Caki2 (cell line): Measurements from ENCODE around the gene LGALS7. TPM values are rescaled to one million over a fixed set of nuclear protein-coding genes. Genes with fewer than 3 reads are reported as not detected.

Source experiments
- DNase-seq: peaks from one replicate; pipeline ENCODE4 v3.0.0-alpha.2; 2015; ENCODE audit warnings: low read depth
- in situ Hi-C: cut with HindIII; loops from 2 replicates; pipeline ENCODE4 v1.10.0; 2016; ENCODE audit warnings: low sequenced_read_pairs, low pct_unique_long_range_greater_than_20kb, mixed read lengths
- total RNA-seq: library from RNA; depleted of rRNA; stranded (reverse); fragments of >200 nt; shearing (Covaris generic); gene quantifications from 2 replicates; pipeline ENCODE4 v1.2.3, GENCODE V29; 2014; ENCODE audit warnings: low replicate concordance

The LGALS7 gene
- total RNA-seq, 1 experiment from 2014 or later = not detected

DNA sequence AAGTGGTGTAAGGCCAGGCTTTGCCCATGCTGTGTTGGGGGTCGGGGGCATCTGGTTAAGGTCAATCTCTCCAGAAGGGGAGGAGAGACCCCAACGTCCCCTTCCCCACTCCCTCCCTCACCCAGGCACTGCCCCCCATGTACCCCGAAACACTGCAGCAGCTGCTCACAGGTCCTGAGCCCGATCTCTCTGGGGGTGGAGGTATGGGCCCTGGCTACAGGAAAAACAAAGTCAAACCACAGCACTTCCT lies 39.2 kb downstream of the LGALS7 start:
- in situ Hi-C loops = no loop called here
- no peak for DNase-seq

DNA sequence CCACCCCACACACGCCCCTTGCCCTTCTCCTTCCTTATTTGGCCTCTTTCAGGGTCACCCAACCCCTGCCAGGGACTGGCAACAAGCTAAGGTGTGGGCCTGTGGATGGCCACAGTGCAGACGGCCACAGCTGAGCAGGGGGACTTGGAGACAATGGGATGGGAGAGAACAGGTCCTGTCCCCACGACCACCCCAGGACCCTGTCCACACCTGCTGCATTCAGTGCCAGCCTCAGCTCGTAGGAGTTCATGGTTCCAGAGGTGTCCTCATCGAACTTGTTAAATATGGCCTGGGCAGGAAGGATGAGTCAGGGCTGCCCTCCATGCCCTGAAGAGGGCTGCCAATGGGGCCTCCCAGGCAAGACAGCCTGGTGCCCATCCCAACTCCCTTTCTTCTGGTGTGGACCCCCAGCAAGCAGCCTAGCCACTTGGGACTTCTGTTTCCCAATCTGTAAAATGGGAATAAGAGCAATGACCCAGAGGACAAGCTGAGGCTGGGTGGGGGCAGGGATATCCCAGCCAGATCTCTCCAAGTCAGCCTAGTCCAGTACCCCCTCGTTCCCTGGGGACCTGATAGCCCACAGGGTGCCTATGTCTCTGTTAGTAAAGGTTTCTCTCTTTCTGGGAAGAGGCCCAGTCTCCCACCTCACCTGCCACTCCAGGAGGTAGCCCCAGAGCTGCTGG lies 39.7 kb downstream of the LGALS7 start:
- in situ Hi-C loops = no loop called here
- no peak for DNase-seq

DNA sequence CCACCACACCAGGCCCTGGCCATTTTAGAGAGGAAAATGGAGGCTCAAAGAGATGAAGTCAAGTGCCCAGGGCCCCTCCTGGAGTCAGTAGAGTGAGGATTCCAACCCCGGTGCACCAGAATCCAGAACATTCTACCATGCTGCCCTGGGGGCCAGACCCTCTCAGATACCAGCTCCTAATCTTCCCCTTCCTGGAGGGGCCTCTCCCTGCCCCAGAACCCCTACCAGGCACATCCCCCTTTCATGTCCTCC lies 40.1 kb downstream of the LGALS7 start:
- DNase-seq = no peak
- in situ Hi-C loops = no loop called here

DNA sequence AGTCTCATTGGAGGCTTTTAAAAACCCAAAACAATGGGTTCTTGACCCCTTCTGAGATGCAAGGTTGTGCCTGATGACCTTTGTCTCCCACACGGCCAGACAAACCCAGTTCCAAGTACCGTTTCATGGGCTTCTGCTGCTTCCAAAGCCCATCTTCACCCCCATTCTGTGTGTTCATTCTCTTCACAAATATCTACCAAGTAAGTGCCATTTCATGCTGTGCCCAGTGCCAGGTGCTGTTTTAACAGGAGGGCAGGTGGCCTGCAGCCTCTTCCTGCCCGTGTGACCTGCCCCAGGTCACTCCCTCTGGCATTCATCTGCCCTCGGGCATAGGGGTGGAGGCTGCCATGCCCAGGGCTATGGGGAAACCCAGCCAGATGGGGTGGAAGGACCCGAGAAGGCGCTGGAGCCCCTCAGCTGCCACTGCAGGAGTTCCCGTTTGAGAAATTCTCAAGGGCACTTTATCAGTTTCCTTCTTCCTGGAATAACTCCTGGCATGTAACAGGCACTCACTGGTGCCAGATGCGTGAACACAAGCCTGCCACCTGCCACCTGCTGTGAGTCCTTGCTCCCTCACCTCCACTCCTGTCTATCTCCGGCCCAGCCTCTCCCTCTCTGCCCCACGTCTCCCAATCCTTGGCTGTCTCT lies 41.5 kb downstream of the LGALS7 start:
- in situ Hi-C loops = no loop called here
- no peak for DNase-seq

DNA sequence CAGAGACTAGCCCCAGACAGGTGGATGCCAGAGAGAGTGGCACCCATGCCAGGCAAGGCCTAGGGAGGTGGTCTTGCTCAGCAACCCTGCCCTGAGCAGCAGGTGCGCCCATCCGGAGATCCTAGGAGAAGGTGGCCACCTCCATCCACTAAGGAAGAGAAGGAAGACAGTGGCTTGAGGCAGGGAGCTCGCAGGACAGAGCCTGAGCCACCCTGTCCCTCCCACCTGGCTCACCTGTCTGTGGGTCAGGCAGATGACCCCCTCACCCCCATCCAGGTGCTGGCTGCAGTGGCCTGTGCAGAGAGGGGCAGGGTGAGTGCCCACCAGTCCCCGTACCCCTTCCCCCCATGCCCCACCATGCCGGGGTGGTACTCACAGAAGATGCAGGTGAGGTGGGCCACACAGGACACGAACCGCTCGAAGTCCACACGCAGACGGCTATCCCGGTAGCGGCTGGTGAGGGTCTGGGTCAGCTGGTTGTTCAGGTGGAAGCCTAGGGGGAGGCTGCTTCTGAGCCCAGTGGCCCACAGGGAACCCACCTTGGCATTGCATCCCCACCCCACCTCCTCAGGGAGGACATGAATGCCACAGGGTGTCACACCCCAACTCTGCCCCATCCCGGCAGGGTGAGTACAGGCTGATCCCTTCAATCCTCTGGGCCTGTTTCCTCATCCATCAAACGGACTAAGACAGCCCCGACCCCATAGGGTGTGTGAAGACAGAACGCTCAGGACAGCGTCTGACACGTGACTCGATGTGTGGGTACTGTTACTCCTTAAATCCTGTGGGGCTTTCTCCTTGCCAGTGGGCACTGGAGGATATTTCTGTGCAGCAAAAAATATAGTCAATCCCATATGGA lies 42.4 kb downstream of the LGALS7 start:
- in situ Hi-C loops = no loop called here

DNA sequence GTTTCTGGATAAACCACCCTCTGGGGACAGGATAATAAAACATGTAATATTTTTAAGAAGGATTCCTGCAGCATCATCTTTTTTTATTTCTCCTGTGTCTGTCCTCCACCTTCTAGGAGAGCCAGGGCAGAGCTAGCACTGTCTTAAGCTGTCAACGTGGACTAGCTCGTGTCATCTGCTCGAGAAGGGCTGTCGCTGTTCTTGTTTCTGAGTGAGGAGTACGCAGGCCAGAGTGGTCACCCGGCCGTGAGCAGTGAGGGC lies 42.9 kb downstream of the LGALS7 start:
- DNase-seq = no peak
- in situ Hi-C loops = no loop called here

More for the DNA sequence above, 42.4 kb downstream of the LGALS7 start:
- DNase-seq = no peak

DNA sequence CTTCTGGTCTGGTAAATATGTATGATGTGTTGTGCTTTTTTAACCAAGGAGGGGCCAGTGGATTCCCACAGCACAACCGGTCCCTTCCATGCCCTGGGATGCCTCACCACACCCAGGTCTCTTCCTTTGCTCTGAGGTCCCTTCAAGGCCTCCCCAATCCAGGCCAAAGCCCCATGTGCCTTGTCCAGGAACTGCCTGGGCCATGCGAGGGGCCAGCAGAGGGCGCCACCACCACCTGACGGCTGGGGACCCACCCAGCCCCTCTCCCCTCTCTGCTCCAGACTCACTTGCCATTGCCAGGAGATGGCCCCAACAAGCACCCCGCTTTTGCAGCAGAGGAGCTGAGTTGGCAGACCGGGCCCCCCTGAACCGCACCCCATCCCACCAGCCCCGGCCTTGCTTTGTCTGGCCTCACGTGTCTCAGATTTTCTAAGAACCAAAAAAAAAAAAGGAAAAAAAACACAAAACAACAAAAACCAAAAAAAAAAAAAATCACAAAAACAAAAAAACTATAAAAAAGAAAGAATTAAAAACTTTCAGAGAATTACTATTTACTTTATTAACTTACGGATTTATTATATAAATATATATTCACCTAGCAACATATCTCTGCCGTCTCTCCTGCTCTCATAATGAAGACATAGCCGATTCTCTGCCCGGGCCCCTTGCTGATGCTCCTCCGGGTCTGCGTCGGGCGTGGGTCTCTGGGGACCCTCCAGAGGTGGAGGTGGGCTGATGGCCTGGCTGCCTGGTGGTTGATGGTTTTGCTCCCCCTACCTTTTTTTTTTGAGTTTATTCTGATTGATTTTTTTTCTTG lies 43.5 kb downstream of the LGALS7 start:
- DNase-seq = peak; percentile 65
- in situ Hi-C loops = no loop called here

DNA sequence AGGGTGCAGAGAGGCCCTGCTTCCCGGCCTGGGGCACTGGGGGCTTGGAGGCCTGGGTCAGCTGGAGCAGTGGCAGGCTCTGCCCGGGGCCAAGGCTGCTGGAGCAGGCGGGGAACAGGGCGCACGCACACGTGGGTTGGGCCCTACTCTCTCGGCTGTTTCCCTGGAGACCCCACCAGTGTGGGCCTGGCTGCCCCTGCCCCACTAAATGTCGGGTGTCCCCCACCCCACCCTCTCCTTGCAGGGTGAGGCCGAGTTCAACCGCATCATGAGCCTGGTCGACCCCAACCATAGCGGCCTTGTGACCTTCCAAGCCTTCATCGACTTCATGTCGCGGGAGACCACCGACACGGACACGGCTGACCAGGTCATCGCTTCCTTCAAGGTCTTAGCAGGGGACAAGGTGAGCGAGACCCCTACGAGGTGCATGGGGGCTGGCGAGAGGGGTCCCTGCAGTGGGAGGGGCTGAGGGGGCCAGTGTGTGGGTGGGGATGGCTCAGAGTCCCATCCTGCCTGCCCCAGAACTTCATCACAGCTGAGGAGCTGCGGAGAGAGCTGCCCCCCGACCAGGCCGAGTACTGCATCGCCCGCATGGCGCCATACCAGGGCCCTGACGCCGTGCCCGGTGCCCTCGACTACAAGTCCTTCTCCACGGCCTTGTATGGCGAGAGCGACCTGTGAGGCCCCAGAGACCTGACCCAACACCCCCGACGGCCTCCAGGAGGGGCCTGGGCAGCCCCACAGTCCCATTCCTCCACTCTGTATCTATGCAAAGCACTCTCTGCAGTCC lies 44.4 kb downstream of the LGALS7 start:
- no peak for DNase-seq
- in situ Hi-C loops = no loop called here

DNA sequence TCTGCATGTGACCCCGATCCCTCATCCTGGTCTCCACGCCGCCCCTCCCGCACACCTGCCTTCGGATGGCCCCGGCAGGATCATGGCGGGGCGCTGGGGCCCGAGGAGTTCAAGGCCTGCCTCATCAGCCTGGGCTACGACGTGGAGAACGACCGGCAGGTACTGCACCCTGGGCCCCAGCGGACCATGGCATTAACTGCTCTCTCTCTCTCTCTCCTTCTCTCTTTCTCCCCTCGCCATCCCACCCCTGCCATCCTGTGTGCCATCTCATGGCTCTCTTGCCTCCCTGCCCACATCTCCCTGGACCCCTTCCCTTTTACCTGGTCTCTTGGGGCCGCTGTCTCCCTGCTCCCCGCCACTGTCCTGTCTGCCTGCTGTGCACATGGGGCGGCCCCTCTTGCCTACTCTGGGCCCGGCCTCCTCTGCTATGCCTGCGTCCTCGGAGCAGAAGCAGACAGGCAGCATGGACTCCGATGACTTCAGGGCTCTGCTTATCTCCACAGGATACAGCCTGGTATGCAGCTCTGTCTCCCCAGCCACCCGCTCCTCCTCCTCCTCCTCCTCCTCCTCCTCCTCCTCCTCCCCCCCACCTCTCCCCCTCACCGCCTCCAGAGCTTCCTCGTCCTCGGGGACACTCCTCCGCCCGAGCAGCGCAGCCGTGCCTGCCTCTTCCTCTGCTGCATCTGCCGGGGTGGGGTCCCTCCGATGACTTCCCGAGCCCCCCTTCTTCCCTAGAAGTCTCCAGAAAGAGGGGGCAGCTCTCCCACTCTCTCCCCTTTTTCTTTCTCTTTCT lies 45.3 kb downstream of the LGALS7 start:
- in situ Hi-C loops = no loop called here
- DNase-seq = no peak

DNA sequence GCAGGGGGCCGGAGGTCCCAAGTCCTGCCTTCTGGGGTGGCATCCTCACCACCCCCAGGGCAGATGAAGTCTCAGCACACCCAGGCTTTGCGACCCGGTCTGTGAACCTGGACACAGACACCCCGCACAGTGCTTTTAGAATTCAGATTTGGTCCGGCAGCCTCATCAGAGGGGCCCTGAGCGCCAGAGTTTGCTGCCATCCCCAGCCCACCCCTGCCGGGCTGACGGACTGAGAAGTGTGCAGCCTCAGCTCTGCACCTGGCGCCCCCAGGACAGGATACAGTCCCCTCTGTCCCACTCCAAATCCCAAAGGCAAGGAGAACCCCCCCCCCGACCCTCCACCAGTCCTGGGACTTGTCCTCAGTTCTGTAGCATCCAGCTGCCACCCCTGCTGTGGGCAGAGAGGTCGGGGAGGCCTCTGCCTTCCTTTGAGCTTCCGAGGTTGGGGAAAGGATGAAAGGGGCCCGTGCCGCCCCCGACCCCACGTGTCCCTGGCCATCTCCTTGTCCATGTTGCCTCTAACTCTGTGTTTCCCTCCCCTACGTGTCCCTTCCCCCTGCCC lies 45.9 kb downstream of the LGALS7 start:
- DNase-seq = no peak
- in situ Hi-C loops = no loop called here

DNA sequence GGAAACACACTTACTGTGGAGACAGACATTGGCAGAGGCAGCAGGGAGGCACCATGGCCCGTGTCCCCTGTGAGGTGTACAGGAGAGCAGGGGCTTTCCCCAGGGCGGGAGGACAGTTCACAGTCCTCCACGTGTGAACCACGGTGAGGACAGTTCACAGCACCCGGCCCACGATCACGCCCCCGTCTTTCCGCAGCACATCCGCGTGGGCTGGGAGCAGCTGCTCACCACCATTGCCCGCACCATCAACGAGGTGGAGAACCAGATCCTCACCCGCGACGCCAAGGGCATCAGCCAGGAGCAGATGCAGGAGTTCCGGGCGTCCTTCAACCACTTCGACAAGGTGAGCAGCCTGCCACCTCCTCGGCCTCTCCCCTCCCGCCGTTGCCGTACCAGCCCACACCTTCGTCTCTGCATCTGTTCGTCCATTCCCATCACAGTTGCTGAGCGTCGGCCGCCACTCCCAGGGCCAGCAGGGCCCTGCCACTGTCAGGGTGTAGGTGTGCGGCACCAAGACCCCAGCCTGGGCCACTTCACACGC lies 46.5 kb downstream of the LGALS7 start:
- in situ Hi-C loops = no loop called here
- DNase-seq = no peak

DNA sequence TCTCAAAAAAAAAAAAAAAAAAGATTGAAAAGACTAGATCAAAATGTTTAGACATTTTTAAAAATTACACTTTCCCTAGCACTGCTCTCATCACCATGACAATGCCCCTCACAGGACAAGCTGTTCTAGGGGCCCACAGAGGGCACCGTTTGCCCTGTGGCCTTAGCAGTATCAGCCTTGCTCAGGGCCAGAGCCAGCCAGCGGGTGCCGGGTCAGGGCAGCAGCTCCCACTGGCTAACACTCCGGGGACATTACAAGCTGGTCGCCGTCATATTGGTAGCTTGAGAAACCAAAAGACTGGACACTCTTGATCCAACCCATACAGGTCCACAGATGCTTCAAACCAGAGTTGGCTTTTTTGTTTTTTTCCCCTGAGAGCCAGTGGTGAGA lies 47.0 kb downstream of the LGALS7 start:
- DNase-seq = no peak
- in situ Hi-C loops = no loop called here

DNA sequence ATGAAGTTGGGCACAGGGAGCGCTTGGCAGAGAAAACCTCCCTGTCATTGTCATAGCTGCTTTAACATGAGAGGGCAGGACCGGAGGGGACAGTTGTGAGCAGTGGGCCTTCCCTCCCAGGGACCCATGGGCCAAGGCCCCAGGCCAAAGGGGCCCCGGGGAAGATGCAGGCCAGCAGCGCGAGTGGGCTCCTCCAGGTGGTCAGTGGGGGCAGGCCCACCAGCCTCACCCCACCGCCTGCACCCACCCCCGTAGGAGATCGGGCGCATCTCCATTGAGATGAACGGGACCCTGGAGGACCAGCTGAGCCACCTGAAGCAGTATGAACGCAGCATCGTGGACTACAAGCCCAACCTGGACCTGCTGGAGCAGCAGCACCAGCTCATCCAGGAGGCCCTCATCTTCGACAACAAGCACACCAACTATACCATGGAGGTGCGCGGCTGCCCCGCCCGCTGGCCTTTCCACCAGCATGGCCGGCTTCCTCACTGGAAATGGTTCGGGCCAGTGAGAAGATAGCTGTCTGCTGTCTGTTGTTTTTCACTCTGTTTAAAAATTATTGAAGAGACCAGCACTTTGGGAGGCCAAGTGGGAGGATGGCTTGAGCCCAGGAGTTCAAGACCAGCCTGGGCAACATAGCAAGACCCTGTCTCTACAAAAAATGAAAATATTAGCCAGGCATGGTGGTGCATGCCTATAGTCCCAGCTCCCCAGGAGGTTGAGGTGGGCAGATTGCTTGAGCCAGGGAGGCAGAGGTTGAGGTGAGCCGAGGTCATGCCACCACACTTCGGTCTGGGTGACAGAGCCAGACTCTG lies 47.6 kb downstream of the LGALS7 start:
- no peak for DNase-seq
- in situ Hi-C loops = no loop called here

DNA sequence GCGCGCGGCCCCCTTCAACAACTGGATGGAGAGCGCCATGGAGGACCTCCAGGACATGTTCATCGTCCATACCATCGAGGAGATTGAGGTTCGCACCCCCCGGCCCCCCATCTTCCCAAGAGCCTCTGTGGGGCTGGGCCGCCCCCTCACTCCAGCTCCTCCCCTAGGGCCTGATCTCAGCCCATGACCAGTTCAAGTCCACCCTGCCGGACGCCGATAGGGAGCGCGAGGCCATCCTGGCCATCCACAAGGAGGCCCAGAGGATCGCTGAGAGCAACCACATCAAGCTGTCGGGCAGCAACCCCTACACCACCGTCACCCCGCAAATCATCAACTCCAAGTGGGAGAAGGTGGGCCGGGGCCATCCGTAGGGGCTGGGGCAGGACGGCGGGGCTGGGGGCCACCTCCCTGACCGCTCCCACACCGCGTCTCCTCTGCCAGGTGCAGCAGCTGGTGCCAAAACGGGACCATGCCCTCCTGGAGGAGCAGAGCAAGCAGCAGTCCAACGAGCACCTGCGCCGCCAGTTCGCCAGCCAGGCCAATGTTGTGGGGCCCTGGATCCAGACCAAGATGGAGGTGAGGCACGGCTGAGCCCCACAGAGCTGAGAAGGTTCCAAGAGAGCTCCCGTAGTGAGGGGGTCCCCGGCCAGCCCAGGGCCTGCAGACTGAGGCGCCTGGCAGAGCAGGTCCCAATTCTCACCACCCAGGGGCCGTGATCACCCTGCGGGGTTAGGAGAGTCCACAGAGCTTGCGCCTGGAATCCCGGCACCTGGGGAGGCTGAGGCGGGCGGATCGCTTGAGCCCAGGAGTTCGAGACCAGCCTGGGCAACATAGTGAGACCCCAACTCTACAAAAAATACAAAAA lies 49.1 kb downstream of the LGALS7 start:
- in situ Hi-C loops = no loop called here
- DNase-seq = no peak

DNA sequence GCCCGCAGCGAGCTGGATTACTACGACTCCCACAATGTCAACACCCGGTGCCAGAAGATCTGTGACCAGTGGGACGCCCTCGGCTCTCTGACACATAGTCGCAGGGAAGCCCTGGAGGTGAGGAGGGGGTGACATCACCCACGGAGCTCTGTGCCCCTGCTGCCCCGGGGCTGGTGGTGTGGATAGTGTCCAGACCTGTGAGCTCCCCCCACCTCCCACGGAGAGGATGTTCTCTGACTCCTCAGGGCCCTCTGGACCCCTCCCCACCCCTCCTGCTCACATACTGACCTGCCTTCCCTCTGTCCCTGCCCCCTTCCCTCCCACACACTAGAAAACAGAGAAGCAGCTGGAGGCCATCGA lies 49.7 kb downstream of the LGALS7 start:
- in situ Hi-C loops = no loop called here
- no peak for DNase-seq
